A673 (cell line): ENCODE data around the gene CRYAA.

Experiments
- CTCF ChIP-seq: fragments of 300-800, 200-600 bp; sonication (generic); conservative IDR thresholded peaks from 2 replicates; pipeline ENCODE4 v1.5.1; 2017; ENCODE audit warnings: low read depth, mild to moderate bottlenecking, antibody characterized with exemption, low read length, moderate library complexity, mixed read lengths
- EZH2 ChIP-seq: fragments of 200-600 bp; sonication (generic); IDR thresholded peaks from 2 replicates; pipeline ENCODE4 v1.6.1; 2017; ENCODE audit warnings: borderline replicate concordance, low read depth, mild to moderate bottlenecking, mixed read lengths, antibody characterized with exemption, low read length; ENCODE audit not compliant: poor library complexity, severe bottlenecking

GRCh38 chr21:43211760-43212115 lies 42.9 kb downstream of the CRYAA start:
- TF ChIP-seq CTCF (no peak), EZH2 (no peak)
